Gastroesophageal sphincter (tissue), 3 donors: ENCODE data around the gene ZCCHC7.

Experiments
- EP300 ChIP-seq: sonication (generic); formaldehyde crosslinking; IDR thresholded peaks from one replicate; pipeline ENCODE4 v1.6.1; 2017; ENCODE audit warnings: antibody characterized with exemption, mild to moderate bottlenecking
- POLR2A ChIP-seq, 2 donors: fragments of 450-650 bp; IDR thresholded peaks; one replicate each; pipeline ENCODE4 v1.6.1; 2017; ENCODE audit warnings: antibody characterized with exemption in 2 of 2, mild to moderate bottlenecking in 2 of 2, moderate library complexity in 1 of 2
- TF ChIP-seq, protein P1 (sequence below), 4 experiments: fragments of 200-600 bp in 2 of 4; fragments of 450-650 bp in 2 of 4; sonication (generic) in 1 of 4; IDR thresholded peaks; one replicate each; pipeline ENCODE4 v1.5.1; 2017 to 2019; ENCODE audit warnings: antibody characterized with exemption in 4 of 4, mild to moderate bottlenecking in 2 of 4, moderate library complexity in 2 of 4

GRCh38 chr9:37202091-37202490 is 81.7 kb downstream of the ZCCHC7 start:
- TF ChIP-seq, protein P1, sequence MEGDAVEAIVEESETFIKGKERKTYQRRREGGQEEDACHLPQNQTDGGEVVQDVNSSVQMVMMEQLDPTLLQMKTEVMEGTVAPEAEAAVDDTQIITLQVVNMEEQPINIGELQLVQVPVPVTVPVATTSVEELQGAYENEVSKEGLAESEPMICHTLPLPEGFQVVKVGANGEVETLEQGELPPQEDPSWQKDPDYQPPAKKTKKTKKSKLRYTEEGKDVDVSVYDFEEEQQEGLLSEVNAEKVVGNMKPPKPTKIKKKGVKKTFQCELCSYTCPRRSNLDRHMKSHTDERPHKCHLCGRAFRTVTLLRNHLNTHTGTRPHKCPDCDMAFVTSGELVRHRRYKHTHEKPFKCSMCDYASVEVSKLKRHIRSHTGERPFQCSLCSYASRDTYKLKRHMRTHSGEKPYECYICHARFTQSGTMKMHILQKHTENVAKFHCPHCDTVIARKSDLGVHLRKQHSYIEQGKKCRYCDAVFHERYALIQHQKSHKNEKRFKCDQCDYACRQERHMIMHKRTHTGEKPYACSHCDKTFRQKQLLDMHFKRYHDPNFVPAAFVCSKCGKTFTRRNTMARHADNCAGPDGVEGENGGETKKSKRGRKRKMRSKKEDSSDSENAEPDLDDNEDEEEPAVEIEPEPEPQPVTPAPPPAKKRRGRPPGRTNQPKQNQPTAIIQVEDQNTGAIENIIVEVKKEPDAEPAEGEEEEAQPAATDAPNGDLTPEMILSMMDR (IDR thresholded peaks at IDR 0.05): no peak
- TF ChIP-seq POLR2A (IDR thresholded peaks at IDR 0.05) (no peak), EP300 (no peak)
